Measurements from ENCODE around the gene TEX54. TPM values are rescaled to one million over a fixed set of nuclear protein-coding genes. Genes with fewer than 3 reads are reported as not detected.
A peak's percentile ranks its signal among the peaks of the same experiment; 100 is the strongest.

TEX54 gene
- polyA plus RNA-seq, 2 of the 4 experiments (the other 2 are of a cell fraction), result not detected

DNA sequence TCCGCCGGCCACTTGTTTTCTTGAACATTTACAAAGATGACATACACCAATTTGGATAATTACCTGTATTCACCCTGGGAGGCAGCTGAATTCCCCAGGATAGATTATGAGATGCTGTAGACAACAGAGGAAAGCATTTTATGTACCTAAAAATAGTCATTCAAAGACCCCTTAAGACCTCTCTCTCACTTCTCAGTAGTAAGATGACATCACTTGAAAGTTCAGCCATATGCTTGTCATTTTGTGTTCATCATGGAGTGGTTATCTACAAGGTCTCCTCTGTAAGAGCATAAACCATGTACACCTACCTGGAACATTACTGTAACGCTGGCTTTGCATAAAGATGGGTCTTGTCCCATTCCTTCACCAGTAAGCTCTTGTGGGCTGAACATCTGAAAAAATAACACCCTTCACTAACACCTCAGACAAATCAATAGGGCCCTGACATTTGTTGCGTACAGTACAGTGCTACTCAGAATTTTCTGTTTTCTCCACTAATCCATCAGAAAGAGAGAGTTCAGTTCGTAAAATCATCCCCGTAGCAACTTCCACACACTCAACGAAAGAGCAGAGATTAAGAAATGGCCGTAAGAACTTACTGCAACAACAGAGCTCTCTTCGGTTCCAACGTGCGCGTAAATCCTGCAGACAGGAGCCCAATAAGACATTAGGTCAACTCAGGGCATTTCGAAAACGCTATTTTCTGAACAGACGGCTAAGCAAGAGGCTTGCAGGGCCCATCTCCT lies 22.4 kb upstream of the TEX54 start:
- 1% methylated on average over 15 of the region's 15 CpGs for WGBS (ENCODE audit: missing lambda C conversion rate)
- DNase-seq (ENCODE audit: low read depth in 1 of 2, low spot score in 1 of 2) (no peak), FAIRE-seq (no peak), ATAC-seq (no peak)
- H3K4me1 ChIP-seq, result peaks cover 46% of the 10 kb centered on the region
- POLR2A ChIA-PET, result interaction anchor here (0.8 to 9.3 kb wide), 12 partner anchors 10 to 264 kb away, joined by 3 to 159 read pairs (median 4); partner anchors contain the start of genes HNRNPUL2, NXF1, SLC3A2 and TTC9C
- CTCF ChIA-PET, result interaction anchor here (0.7 to 5.5 kb wide), 5 partner anchors 8 to 68 kb away, joined by 3 to 42 read pairs (median 6); partner anchors contain the start of genes SLC3A2 and TMEM179B
- H3K4me3 ChIP-seq, result peak overlapping the region; percentile 80
- H3K9me3 ChIP-seq, result no peaks in the 10 kb centered on the region
- peak overlapping the region; percentile 90 to 91 for H3K27ac ChIP-seq
- H3K4me2 ChIP-seq, result peak overlapping the region; percentile 98
- TF ChIP-seq, protein P1, sequence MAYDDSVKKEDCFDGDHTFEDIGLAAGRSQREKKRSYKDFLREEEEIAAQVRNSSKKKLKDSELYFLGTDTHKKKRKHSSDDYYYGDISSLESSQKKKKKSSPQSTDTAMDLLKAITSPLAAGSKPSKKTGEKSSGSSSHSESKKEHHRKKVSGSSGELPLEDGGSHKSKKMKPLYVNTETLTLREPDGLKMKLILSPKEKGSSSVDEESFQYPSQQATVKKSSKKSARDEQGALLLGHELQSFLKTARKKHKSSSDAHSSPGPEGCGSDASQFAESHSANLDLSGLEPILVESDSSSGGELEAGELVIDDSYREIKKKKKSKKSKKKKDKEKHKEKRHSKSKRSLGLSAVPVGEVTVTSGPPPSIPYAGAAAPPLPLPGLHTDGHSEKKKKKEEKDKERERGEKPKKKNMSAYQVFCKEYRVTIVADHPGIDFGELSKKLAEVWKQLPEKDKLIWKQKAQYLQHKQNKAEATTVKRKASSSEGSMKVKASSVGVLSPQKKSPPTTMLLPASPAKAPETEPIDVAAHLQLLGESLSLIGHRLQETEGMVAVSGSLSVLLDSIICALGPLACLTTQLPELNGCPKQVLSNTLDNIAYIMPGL (CRISPR knock-in tag; IDR thresholded peaks at IDR 0.05; ENCODE audit: borderline replicate concordance), result 0 out of 2 replicates have a peak, but pooled peaks have one; percentile 36
- TF ChIP-seq HEYL (CRISPR knock-in tag; IDR thresholded peaks at IDR 0.05), result no peak
- TF ChIP-seq KDM1A (IDR thresholded peaks at IDR 0.05; ENCODE audit: low read depth), result no peak

DNA sequence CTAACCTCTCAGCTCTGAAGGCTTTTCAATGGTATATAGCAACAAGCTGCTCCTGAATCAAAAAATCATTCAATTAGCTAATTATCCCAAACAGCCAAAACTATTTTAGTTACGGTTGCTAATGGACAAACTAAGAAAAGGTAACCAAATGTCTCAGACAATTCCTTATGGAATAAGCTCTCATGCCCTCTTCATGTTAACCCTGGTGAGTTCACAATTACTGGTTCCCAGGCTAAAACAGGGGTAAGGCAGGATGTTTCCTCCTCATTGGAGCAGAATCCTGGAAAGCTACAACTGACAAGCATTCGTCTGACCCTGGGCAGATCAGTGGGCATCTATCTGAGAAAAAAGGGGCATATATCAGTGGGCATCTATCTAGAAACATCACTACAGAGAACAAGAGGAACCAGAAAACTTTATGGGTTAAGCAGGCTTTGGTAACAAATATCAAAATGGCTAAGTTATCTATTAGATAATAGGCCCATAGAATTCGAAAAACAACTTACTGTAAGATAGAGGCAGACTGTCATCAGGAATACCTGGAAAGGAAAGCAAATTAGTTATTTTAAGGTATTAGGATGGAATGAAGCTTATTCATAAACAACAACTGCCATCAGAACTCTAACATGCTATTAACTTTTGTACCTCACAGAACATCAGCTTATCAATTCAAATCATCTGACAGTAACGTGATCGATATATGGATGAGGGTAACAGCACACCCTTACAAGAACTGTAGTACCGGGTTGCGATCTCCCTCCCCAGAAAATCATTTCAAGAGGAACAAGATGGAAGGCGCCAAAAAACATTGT lies 21.6 kb upstream of the TEX54 start:
- no peak for ATAC-seq
- Histone ChIP-seq H3K4me3 (peak overlapping the region; percentile 80), H3K27ac (peak overlapping the region; percentile 90 to 91), H3K4me2 (peak overlapping the region; percentile 98), H3K4me1 (peaks cover 43% of the 10 kb centered on the region), H3K9me3 (no peaks in the 10 kb centered on the region)
- POLR2A ChIA-PET, result interaction anchor here (0.8 to 9.3 kb wide), 3 partner anchors 10 to 28 kb away, joined by 3 to 159 read pairs (median 42); partner anchors contain the start of genes SLC3A2 and WDR74
- DNase-seq (ENCODE audit: low read depth in 1 of 2, low spot score in 1 of 2), result no peak
- WGBS (ENCODE audit: missing lambda C conversion rate), result 2% methylated on average over 8 of the region's 8 CpGs
- TF ChIP-seq HES2 (IDR thresholded peaks at IDR 0.05), result no peak
- 0 out of 3 replicates have a peak, but pooled peaks have one; percentile 9 for TF ChIP-seq BCL3 (IDR thresholded peaks at IDR 0.05)
- FAIRE-seq, result no peak
- CTCF ChIA-PET, result interaction anchor here (0.6 to 5.5 kb wide), 4 partner anchors 9 to 67 kb away, joined by 3 to 42 read pairs (median 16); partner anchors contain the start of genes SLC3A2 and TMEM179B

DNA sequence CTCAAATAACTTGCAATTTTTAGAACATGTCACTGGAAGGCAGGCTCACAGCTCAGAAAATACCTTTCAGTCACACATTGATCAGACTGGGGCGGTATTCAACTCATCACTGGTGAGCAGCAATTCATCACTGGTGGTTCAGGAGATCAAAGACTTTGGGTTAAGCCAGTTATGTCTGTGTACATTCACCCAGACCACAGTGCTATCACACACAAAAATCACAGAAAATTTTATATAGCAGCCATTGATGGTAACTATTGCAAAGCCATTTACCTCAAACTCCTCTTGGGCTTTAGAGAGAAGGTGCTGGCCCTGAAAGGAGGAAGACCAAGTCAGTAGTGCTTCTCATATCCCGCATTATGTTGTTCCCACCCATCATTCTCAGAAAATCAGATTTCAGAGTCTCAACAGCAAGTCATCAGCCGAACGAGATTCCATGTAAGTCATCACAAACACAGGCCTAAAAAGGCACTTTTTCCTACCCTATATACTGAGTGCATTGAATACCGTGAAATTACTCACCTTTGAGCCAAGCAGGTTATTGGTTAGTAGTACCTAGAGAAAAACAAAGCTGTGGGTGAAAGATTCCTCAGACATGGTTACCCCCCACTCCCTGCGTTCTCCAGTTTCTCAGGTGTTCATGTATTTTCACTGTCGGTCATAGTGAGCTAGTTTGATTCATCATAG lies 20.8 kb upstream of the TEX54 start:
- Histone ChIP-seq H3K4me2 (peak overlapping the region; percentile 98), H3K4me3 (peak overlapping the region; percentile 80), H3K9me3 (no peaks in the 10 kb centered on the region), H3K4me1 (peaks cover 43% of the 10 kb centered on the region), H3K27ac (peak overlapping the region; percentile 90 to 91)
- ChIA-PET CTCF (interaction anchor here (1.9 to 5.5 kb wide), 2 partner anchors 10 to 30 kb away, joined by 6 to 42 read pairs; partner anchors contain the start of gene SLC3A2), POLR2A (interaction anchor here (0.8 to 9.3 kb wide), 4 partner anchors 9 to 28 kb away, joined by 3 to 159 read pairs (median 24); partner anchors contain the start of genes SLC3A2 and WDR74)
- no peak for ATAC-seq
- WGBS (ENCODE audit: missing lambda C conversion rate), result 17% methylated on average over 7 of the region's 7 CpGs
- TF ChIP-seq TFCP2L1 (CRISPR knock-in tag; IDR thresholded peaks at IDR 0.05) (0 out of 2 replicates have a peak, but pooled peaks have one; percentile 19), POLR2AphosphoS2 (conservative IDR thresholded peaks at IDR 0.05; ENCODE audit: low read length) (0 out of 2 replicates have a peak, but pooled peaks have one; percentile 6), JUN (IDR thresholded peaks at IDR 0.05) (peak in 1 of 2 experiments; percentile 63; a peak in 1 of 5 replicates), PHF8 (IDR thresholded peaks at IDR 0.05; ENCODE audit: borderline replicate concordance, low read depth) (no peak)
- FAIRE-seq, result no peak
- DNase-seq (ENCODE audit: low read depth in 1 of 2, low spot score in 1 of 2), result no peak
